HepG2 (cell line): ENCODE results near the gene SNUPN. TPM values are rescaled to one million over a fixed set of nuclear protein-coding genes. Genes with fewer than 3 reads are reported as not detected.

Source experiments
- ATM ChIP-seq: fragments of 450-650 bp; IDR thresholded peaks from 2 replicates; pipeline ENCODE4 v1.7.1; 2017; ENCODE audit warnings: mild to moderate bottlenecking, borderline replicate concordance
- ATRX ChIP-seq: sonication (generic); formaldehyde crosslinking; IDR thresholded peaks from 2 replicates; pipeline ENCODE4 v1.4.0; 2020; ENCODE audit warnings: missing genetic modification reagents, borderline replicate concordance
- HOXD1 ChIP-seq: sonication (generic); formaldehyde crosslinking; IDR thresholded peaks from 2 replicates; pipeline ENCODE4 v1.5.0; 2020; ENCODE audit warnings: missing genetic modification reagents
- PHF20 ChIP-seq: sonication (generic); formaldehyde crosslinking; IDR thresholded peaks from 2 replicates; pipeline ENCODE4 v1.5.0; 2020; ENCODE audit warnings: mild to moderate bottlenecking, missing genetic modification reagents
- RNF2 ChIP-seq: fragments of 450-650 bp; conservative IDR thresholded peaks from 2 replicates; pipeline ENCODE4 v1.6.1; 2016; ENCODE audit warnings: low read depth
- TAF15 ChIP-seq: fragments of 200-400 bp; formaldehyde crosslinking; IDR thresholded peaks from one replicate; pipeline ENCODE4 v1.6.1; 2018; ENCODE audit warnings: mild to moderate bottlenecking, low read depth, low read length; ENCODE audit not compliant: poor library complexity, severe bottlenecking
- U2AF1 ChIP-seq: fragments of 200-400 bp; formaldehyde crosslinking; optimal IDR thresholded peaks from 2 replicates; pipeline ENCODE3; 2017; ENCODE audit warnings: mild to moderate bottlenecking, low read depth, low read length
- ZBTB40 ChIP-seq, 2 experiments: fragments of 450-650 bp in 1 of 2; sonication (generic) in 1 of 2; formaldehyde crosslinking in 1 of 2; IDR thresholded peaks; 2 replicates each; pipeline versions ENCODE4 v1.6.1 to v1.8.0; 2016 to 2022; ENCODE audit warnings: antibody characterized with exemption in 1 of 2, mild to moderate bottlenecking in 1 of 2, missing genetic modification reagents in 1 of 2
- ZC3H4 ChIP-seq: sonication (generic); formaldehyde crosslinking; IDR thresholded peaks from 2 replicates; pipeline ENCODE4 v1.4.0; 2020; ENCODE audit warnings: missing genetic modification reagents, borderline replicate concordance
- ZFP36L1 ChIP-seq: sonication (generic); formaldehyde crosslinking; IDR thresholded peaks from 2 replicates; pipeline ENCODE4 v1.8.0; 2022; ENCODE audit warnings: mild to moderate bottlenecking, missing genetic modification reagents, moderate library complexity
- ZNF441 ChIP-seq: sonication (generic); formaldehyde crosslinking; IDR thresholded peaks from 2 replicates; pipeline ENCODE4 v1.7.0; 2021; ENCODE audit warnings: missing genetic modification reagents, borderline replicate concordance
- ZNF605 ChIP-seq: sonication (generic); formaldehyde crosslinking; IDR thresholded peaks from 2 replicates; pipeline ENCODE4 v1.8.0; 2022; ENCODE audit warnings: mild to moderate bottlenecking, missing genetic modification reagents
- ZNF841 ChIP-seq: sonication (generic); formaldehyde crosslinking; IDR thresholded peaks from 2 replicates; pipeline ENCODE4 v1.8.1; 2023; ENCODE audit warnings: missing genetic modification reagents, borderline replicate concordance
- polyA plus RNA-seq, 8 experiments: library from polyadenylated mRNA; depleted of rRNA in 3 of 8; stranded (reverse) in 7 of 8; unstranded in 1 of 8; fragments of >200 nt; fragmentation: Illumina TruSeq in 4 of 8; extraction: Trizol in 4 of 8; gene quantifications; 2 replicates each; pipeline versions ENCODE4 v1.2.1 to v1.2.3, GENCODE V29; 2011 to 2016; ENCODE audit warnings: low read depth in 4 of 8, missing spikeins in 1 of 8, mixed read lengths in 1 of 8; ENCODE audit not compliant: insufficient read depth in 1 of 8
- total RNA-seq, 5 experiments: library from RNA; depleted of rRNA; stranded (reverse); fragments of >200 nt; fragmentation: Illumina TruSeq; extraction: Trizol; gene quantifications; 2 replicates each; pipeline ENCODE4 v1.2.3, GENCODE V29; 2016; ENCODE audit warnings: low read depth in 1 of 5
- TF ChIP-seq, protein P1 (sequence below): IDR thresholded peaks from 2 replicates; pipeline ENCODE4 v1.6.1; 2016; ENCODE audit warnings: low read depth, missing genetic modification reagents, missing compliant biosample characterization

The SNUPN gene
- total and polyA plus RNA-seq, 2 of the 13 experiments (the other 11 are each of a cell fraction or from before 2014, with no cell fraction given) = 9.0 to 16.4 TPM

DNA sequence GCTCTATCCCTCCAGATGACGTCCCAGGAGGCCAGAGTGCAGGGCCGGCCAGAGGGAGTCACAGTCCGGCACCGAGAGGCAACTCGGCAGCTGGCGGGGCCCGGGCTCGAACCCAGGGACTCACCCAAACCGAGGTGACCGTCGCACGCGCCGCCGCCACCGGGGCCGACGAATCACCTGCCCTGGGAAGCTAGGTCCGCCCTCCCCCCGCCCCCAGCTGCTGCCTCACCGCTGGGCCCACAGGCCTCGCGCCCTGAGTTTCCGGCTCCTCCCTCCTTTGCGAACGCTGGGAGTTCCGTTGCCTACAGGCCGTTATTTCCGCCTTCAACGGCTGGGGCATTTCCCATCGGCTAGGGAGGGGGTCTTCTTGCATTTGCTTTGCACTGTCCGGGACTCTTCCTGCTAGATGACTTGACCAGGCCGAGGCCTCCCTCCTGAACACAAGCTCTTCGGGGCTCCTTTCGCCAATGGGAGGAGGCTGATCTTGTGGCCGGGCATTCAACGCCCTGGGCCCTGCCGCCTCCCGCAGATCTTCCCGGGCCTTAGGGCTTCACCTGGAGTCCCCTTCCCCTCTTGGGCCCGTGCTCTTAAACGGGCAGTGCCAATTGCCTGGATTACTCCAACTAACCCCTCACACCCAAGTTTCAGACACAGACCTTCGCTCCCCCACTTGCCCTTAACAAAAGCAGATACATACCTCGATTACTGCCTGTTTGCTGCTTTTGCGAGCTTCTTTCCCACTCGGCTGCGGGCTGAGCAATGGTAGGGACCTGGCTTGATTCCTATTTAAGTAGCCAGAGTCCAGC lies at the start of gene SNUPN (continued):
- TF ChIP-seq ATRX (CRISPR knock-in tag) (no peak), ZC3H4 (CRISPR knock-in tag) (no peak), ZNF841 (CRISPR knock-in tag) (no peak), HOXD1 (CRISPR knock-in tag) (0 out of 2 replicates have a peak, but pooled peaks have one; percentile 58), ZNF605 (peak; percentile 77), ZBTB40 (IDR thresholded peaks at IDR 0.05) (no peak), ZBTB40 (CRISPR knock-in tag; IDR thresholded peaks at IDR 0.05) (peak; percentile 25; the same call in 1 of the 2 replicates), TAF15 (no peak), ZNF441 (CRISPR knock-in tag) (no peak; the same call in 1 of the 2 replicates), PHF20 (CRISPR knock-in tag) (peak; percentile 81), RNF2 (peak; percentile 71), ATM (no peak), U2AF1 (peak; percentile 75), ZFP36L1 (CRISPR knock-in tag) (0 out of 2 replicates have a peak, but pooled peaks have one; percentile 67)
- TF ChIP-seq, protein P1, sequence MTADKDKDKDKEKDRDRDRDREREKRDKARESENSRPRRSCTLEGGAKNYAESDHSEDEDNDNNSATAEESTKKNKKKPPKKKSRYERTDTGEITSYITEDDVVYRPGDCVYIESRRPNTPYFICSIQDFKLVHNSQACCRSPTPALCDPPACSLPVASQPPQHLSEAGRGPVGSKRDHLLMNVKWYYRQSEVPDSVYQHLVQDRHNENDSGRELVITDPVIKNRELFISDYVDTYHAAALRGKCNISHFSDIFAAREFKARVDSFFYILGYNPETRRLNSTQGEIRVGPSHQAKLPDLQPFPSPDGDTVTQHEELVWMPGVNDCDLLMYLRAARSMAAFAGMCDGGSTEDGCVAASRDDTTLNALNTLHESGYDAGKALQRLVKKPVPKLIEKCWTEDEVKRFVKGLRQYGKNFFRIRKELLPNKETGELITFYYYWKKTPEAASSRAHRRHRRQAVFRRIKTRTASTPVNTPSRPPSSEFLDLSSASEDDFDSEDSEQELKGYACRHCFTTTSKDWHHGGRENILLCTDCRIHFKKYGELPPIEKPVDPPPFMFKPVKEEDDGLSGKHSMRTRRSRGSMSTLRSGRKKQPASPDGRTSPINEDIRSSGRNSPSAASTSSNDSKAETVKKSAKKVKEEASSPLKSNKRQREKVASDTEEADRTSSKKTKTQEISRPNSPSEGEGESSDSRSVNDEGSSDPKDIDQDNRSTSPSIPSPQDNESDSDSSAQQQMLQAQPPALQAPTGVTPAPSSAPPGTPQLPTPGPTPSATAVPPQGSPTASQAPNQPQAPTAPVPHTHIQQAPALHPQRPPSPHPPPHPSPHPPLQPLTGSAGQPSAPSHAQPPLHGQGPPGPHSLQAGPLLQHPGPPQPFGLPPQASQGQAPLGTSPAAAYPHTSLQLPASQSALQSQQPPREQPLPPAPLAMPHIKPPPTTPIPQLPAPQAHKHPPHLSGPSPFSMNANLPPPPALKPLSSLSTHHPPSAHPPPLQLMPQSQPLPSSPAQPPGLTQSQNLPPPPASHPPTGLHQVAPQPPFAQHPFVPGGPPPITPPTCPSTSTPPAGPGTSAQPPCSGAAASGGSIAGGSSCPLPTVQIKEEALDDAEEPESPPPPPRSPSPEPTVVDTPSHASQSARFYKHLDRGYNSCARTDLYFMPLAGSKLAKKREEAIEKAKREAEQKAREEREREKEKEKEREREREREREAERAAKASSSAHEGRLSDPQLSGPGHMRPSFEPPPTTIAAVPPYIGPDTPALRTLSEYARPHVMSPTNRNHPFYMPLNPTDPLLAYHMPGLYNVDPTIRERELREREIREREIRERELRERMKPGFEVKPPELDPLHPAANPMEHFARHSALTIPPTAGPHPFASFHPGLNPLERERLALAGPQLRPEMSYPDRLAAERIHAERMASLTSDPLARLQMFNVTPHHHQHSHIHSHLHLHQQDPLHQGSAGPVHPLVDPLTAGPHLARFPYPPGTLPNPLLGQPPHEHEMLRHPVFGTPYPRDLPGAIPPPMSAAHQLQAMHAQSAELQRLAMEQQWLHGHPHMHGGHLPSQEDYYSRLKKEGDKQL (CRISPR knock-in tag) = no peak
